GM23338 (cell line): ENCODE results near the gene TRIO. TPM values are rescaled to one million over a fixed set of nuclear protein-coding genes. Genes with fewer than 3 reads are reported as not detected.
"Not testable (repeated sequence)": the region's sequence is repeated elsewhere in the genome, so short reads cannot be mapped to it uniquely, and the experiment has no call there.

Experiments used
- ATAC-seq: fragments of 200-7000 bp; cut with Tn5 transposase; 3 replicates; pipeline ENCODE4 v1.9.1; 2020
- DNase-seq: peaks from one replicate; pipeline ENCODE4 v3.0.0-alpha.2; 2015; ENCODE audit warnings: low spot score
- H2AFZ ChIP-seq: fragments of 200-600 bp; sonication (generic); 2 replicates; pipeline ENCODE4 v1.8.0; 2016; ENCODE audit warnings: antibody characterized with exemption, mild to moderate bottlenecking, moderate library complexity
- H3F3A ChIP-seq: fragments of 200-600 bp; sonication (generic); replicated peaks from 2 replicates; pipeline ENCODE4 v1.8.0; 2017; ENCODE audit warnings: antibody characterized with exemption, mixed run types, low read depth
- H3K27ac ChIP-seq: fragments of 200-600 bp; sonication (generic); 2 replicates; pipeline ENCODE4 v1.6.1; 2016; ENCODE audit warnings: low read depth
- H3K27me3 ChIP-seq: fragments of 200-600 bp; sonication (generic); 2 replicates; pipeline ENCODE4 v1.8.0; 2016; ENCODE audit warnings: mild to moderate bottlenecking, mixed run types, moderate library complexity; ENCODE audit not compliant: insufficient read depth
- H3K36me3 ChIP-seq: fragments of 200-600 bp; sonication (generic); 2 replicates; pipeline ENCODE4 v1.8.0; 2016; ENCODE audit warnings: mild to moderate bottlenecking; ENCODE audit not compliant: insufficient read depth
- H3K4me1 ChIP-seq: fragments of 200-600 bp; sonication (generic); 2 replicates; pipeline ENCODE4 v1.8.0; 2016; ENCODE audit warnings: mild to moderate bottlenecking, moderate library complexity; ENCODE audit not compliant: insufficient read depth
- H3K4me2 ChIP-seq: fragments of 200-600 bp; sonication (generic); 2 replicates; pipeline ENCODE4 v1.7.1; 2017; ENCODE audit warnings: mixed run types
- H3K4me3 ChIP-seq: fragments of 200-600 bp; sonication (generic); 2 replicates; pipeline ENCODE4 v1.6.1; 2016; ENCODE audit warnings: mixed run types
- H3K79me2 ChIP-seq: fragments of 200-600 bp; sonication (generic); replicated peaks from 2 replicates; pipeline ENCODE4 v1.8.0; 2017; ENCODE audit warnings: mild to moderate bottlenecking; ENCODE audit not compliant: insufficient read depth
- H3K9me2 ChIP-seq: fragments of 200-600 bp; sonication (generic); 2 replicates; pipeline ENCODE4 v1.8.0; 2017; ENCODE audit not compliant: insufficient read depth
- H4K20me1 ChIP-seq: fragments of 200-600 bp; sonication (generic); replicated peaks from 2 replicates; pipeline ENCODE4 v1.8.0; 2017; ENCODE audit warnings: mild to moderate bottlenecking; ENCODE audit not compliant: insufficient read depth
- H3K27ac Mint-ChIP-seq: 2 replicates; pipeline ENCODE4 v1.8.0; 2020; ENCODE audit warnings: inconsistent platforms, mild to moderate bottlenecking, moderate library complexity, mixed read lengths
- H3K27me3 Mint-ChIP-seq: 3 replicates; pipeline ENCODE4 v1.8.0; 2022; ENCODE audit warnings: low read depth, mild to moderate bottlenecking, moderate library complexity, mixed read lengths, inconsistent platforms; ENCODE audit not compliant: insufficient read depth, poor library complexity
- H3K36me3 Mint-ChIP-seq: 3 replicates; pipeline ENCODE4 v1.8.0; 2021; ENCODE audit warnings: low read depth, mild to moderate bottlenecking, inconsistent platforms, moderate library complexity, mixed read lengths
- H3K4me1 Mint-ChIP-seq: 3 replicates; pipeline ENCODE4 v1.8.0; 2020; ENCODE audit warnings: mild to moderate bottlenecking, inconsistent platforms, mixed read lengths
- H3K4me3 Mint-ChIP-seq: 3 replicates; pipeline ENCODE4 v1.8.0; 2021; ENCODE audit warnings: moderate library complexity, mild to moderate bottlenecking, inconsistent platforms, mixed read lengths
- H3K9me3 Mint-ChIP-seq: 3 replicates; pipeline ENCODE4 v1.8.0; 2020; ENCODE audit warnings: moderate library complexity, mild to moderate bottlenecking, inconsistent platforms, mixed read lengths
- CREB1 ChIP-seq: fragments of 250-450 bp; sonication (Bioruptor Pico); IDR thresholded peaks from 2 replicates; pipeline ENCODE4 v1.5.0; 2020; ENCODE audit warnings: low read depth, mild to moderate bottlenecking, moderate library complexity
- CTCF ChIP-seq, 2 experiments: fragments of 200-600 bp in 1 of 2; sonication (generic) in 1 of 2; conservative IDR thresholded peaks; 2 replicates each; pipeline versions ENCODE4 v1.5.1 to v1.6.1; 2016 to 2017; ENCODE audit warnings: antibody characterized with exemption in 2 of 2, low read depth in 2 of 2, mild to moderate bottlenecking in 2 of 2, moderate library complexity in 1 of 2
- EZH2 ChIP-seq: fragments of 200-600 bp; sonication (generic); IDR thresholded peaks from one replicate; pipeline ENCODE4 v1.8.0; 2017; ENCODE audit warnings: antibody characterized with exemption, mild to moderate bottlenecking, low read depth; ENCODE audit not compliant: unreplicated experiment
- EZH2phosphoT487 ChIP-seq: fragments of 200-600 bp; sonication (generic); IDR thresholded peaks from one replicate; pipeline ENCODE4 v1.8.1; 2018; ENCODE audit warnings: antibody characterized with exemption; ENCODE audit not compliant: unreplicated experiment
- JUNB ChIP-seq: IDR thresholded peaks from one replicate; pipeline ENCODE4 v1.6.1; 2016; ENCODE audit warnings: antibody characterized with exemption; ENCODE audit not compliant: unreplicated experiment
- NANOG ChIP-seq: IDR thresholded peaks from 2 replicates; pipeline ENCODE4 v1.6.1; 2016; ENCODE audit warnings: antibody characterized with exemption, borderline replicate concordance
- POLR2AphosphoS5 ChIP-seq: IDR thresholded peaks from 2 replicates; pipeline ENCODE4 v1.6.1; 2016; ENCODE audit warnings: antibody characterized with exemption, low read depth
- REST ChIP-seq: IDR thresholded peaks from one replicate; pipeline ENCODE4 v1.6.1; 2018; ENCODE audit warnings: antibody characterized with exemption; ENCODE audit not compliant: unreplicated experiment
- STAT1 ChIP-seq: IDR thresholded peaks from one replicate; pipeline ENCODE4 v1.6.1; 2016; ENCODE audit warnings: antibody characterized with exemption; ENCODE audit not compliant: unreplicated experiment
- ZNF114 ChIP-seq: fragments of 250-450 bp; sonication (Bioruptor Pico); IDR thresholded peaks from 2 replicates; pipeline ENCODE4 v1.5.0; 2020; ENCODE audit warnings: mild to moderate bottlenecking, moderate library complexity
- ZNF331 ChIP-seq: fragments of 250-450 bp; sonication (Bioruptor Pico); IDR thresholded peaks from 2 replicates; pipeline ENCODE4 v1.5.0; 2020; ENCODE audit warnings: low read depth, mild to moderate bottlenecking, moderate library complexity
- polyA plus RNA-seq: library from polyadenylated mRNA; unstranded; fragments of >200 nt; fragmentation: Nextera tagmentation; extraction: Ambion mirVana; gene quantifications from 2 replicates; pipeline ENCODE4 v1.2.1, GENCODE V29; 2016
- total RNA-seq: library from RNA; depleted of rRNA; stranded (reverse); fragments of >200 nt; shearing (Covaris generic); gene quantifications from 2 replicates; pipeline ENCODE4 v1.2.3, GENCODE V29; 2014

Gene TRIO
- total and polyA plus RNA-seq, 2 experiments from 2014 or later = 13.8 to 113 TPM

- Histone ChIP-seq H3K4me3 (no peak overlapping the region), H4K20me1 (peaks cover 4% of the 10 kb centered on the region; the same call in 1 of the 2 replicates), H3K36me3 (peaks cover 4% of the 10 kb centered on the region), H2AFZ (no peak overlapping the region), H3F3A (0 out of 2 replicates have a peak, but pooled peaks cover 6% of the 10 kb centered on the region), H3K27me3 (no peaks in the 10 kb centered on the region), H3K4me2 (no peak overlapping the region), H3K27ac (no peak overlapping the region), H3K79me2 (no peaks in the 10 kb centered on the region), H3K9me2 (no peaks in the 10 kb centered on the region), H3K4me1 (peaks cover 14% of the 10 kb centered on the region)
- H3K4me3 Mint-ChIP-seq = no peak overlapping the region
- DNase-seq (no peak), ATAC-seq (no peak)
- no peaks in the 10 kb centered on the region; the same call in 2 of the 3 replicates for H3K9me3 Mint-ChIP-seq
- H3K4me1 Mint-ChIP-seq = peaks cover 29% of the 10 kb centered on the region
- peaks cover 24% of the 10 kb centered on the region for H3K36me3 Mint-ChIP-seq
- H3K27ac Mint-ChIP-seq = no peak overlapping the region
- no peaks in the 10 kb centered on the region for H3K27me3 Mint-ChIP-seq
- TF ChIP-seq EZH2 (no peak), CREB1 (CRISPR knock-in tag) (no peak), STAT1 (no peak), ZNF331 (CRISPR knock-in tag) (no peak), ZNF114 (no peak), JUNB (no peak)
These were observed 292.3 kb downstream of the TRIO start for GRCh38 chr5:14435481-14435880.

GRCh38 chr5:14436122-14436521, 293.0 kb downstream of the TRIO start:
- H4K20me1 ChIP-seq, H3K4me2 ChIP-seq, H3K36me3 ChIP-seq, H3K79me2 ChIP-seq, H3K27ac ChIP-seq, H3K27me3 Mint-ChIP-seq, H3K27ac Mint-ChIP-seq, H3K9me3 Mint-ChIP-seq, DNase-seq, H3K4me3 ChIP-seq, H3K27me3 ChIP-seq, H3F3A ChIP-seq, H3K9me2 ChIP-seq, H2AFZ ChIP-seq, ATAC-seq, H3K4me3 Mint-ChIP-seq: not testable (repeated sequence)
- peaks cover 24% of the 10 kb centered on the region for H3K36me3 Mint-ChIP-seq
- H3K4me1 ChIP-seq = peaks cover 15% of the 10 kb centered on the region
- peaks cover 29% of the 10 kb centered on the region for H3K4me1 Mint-ChIP-seq

- H3K27me3 ChIP-seq = no peaks in the 10 kb centered on the region
- H3K79me2 ChIP-seq = no peaks in the 10 kb centered on the region
- H3K9me2 ChIP-seq = no peaks in the 10 kb centered on the region
- Mint-ChIP-seq H3K27me3 (peaks cover 2% of the 10 kb centered on the region), H3K36me3 (peaks cover 24% of the 10 kb centered on the region), H3K4me3 (no peak overlapping the region), H3K27ac (no peak overlapping the region), H3K9me3 (no peaks in the 10 kb centered on the region; the same call in 2 of the 3 replicates), H3K4me1 (peaks cover 25% of the 10 kb centered on the region)
- ATAC-seq (no peak), DNase-seq (no peak)
- H3F3A ChIP-seq = 0 out of 2 replicates have a peak, but pooled peaks cover 4% of the 10 kb centered on the region
- peaks cover 4% of the 10 kb centered on the region; the same call in 1 of the 2 replicates for H4K20me1 ChIP-seq
- no peak overlapping the region for H3K4me2 ChIP-seq
- peaks cover 4% of the 10 kb centered on the region for H3K36me3 ChIP-seq
- no peak overlapping the region for H3K4me3 ChIP-seq
- no peak overlapping the region for H3K27ac ChIP-seq
- H2AFZ ChIP-seq = no peak overlapping the region
- peaks cover 15% of the 10 kb centered on the region for H3K4me1 ChIP-seq
- TF ChIP-seq ZNF331 (CRISPR knock-in tag) (no peak), STAT1 (no peak), JUNB (no peak), POLR2AphosphoS5 (no peak), EZH2 (no peak), REST (no peak), CTCF (conservative IDR thresholded peaks at IDR 0.05; ENCODE audit: low read depth in 2 of 2) (no peak), EZH2phosphoT487 (no peak), CREB1 (CRISPR knock-in tag) (no peak), NANOG (no peak)
These were observed 293.8 kb downstream of the TRIO start for GRCh38 chr5:14436801-14437542.
